K562 (cell line): ENCODE data around the gene MPHOSPH9. TPM values are rescaled to one million over a fixed set of nuclear protein-coding genes. Genes with fewer than 3 reads are reported as not detected.

Experiments
- BMI1 ChIP-seq: fragments of 150-350 bp; IDR thresholded peaks from 2 replicates; pipeline ENCODE4 v1.6.1; 2014; ENCODE audit warnings: low read length
- NBN ChIP-seq: fragments of 450-650 bp; IDR thresholded peaks from 2 replicates; pipeline ENCODE4 v1.6.1; 2016; ENCODE audit warnings: low read depth, mild to moderate bottlenecking
- NFE2 ChIP-seq: IDR thresholded peaks from 2 replicates; pipeline ENCODE4 v1.6.1; 2014; ENCODE audit warnings: antibody characterized with exemption, low read depth
- PTBP1 ChIP-seq: fragments of 200-400 bp; formaldehyde crosslinking; IDR thresholded peaks from 2 replicates; pipeline ENCODE4 v1.6.1; 2017; ENCODE audit warnings: low read depth, low read length
- RBM14 ChIP-seq: fragments of 200-400 bp; formaldehyde crosslinking; IDR thresholded peaks from 2 replicates; pipeline ENCODE4 v1.6.1; 2018; ENCODE audit warnings: low read depth, mild to moderate bottlenecking, low read length, moderate library complexity, borderline replicate concordance; ENCODE audit not compliant: insufficient read depth
- ZFP36 ChIP-seq: fragments of 150-350 bp; IDR thresholded peaks from 2 replicates; pipeline ENCODE4 v1.6.1; 2018; ENCODE audit warnings: low read length, low read depth; ENCODE audit not compliant: partially characterized antibody
- ZNF23 ChIP-seq: fragments of 250-450 bp; sonication (Bioruptor Pico); IDR thresholded peaks from 2 replicates; pipeline ENCODE4 v1.4.0; 2020; ENCODE audit warnings: mild to moderate bottlenecking
- ZNF766 ChIP-seq: fragments of 200-800 bp; sonication (Bioruptor generic); conservative IDR thresholded peaks from 2 replicates; pipeline ENCODE4 v1.6.1; 2016; ENCODE audit warnings: missing genetic modification characterization, missing compliant biosample characterization
- polyA plus RNA-seq, 8 experiments: library from polyadenylated mRNA; depleted of rRNA in 4 of 8; stranded (reverse) in 5 of 8; unstranded in 3 of 8; fragments of >200 nt; fragmentation: Nextera tagmentation in 2 of 8; fragmentation: Illumina TruSeq in 1 of 8; extraction: Ambion mirVana in 2 of 8; extraction: Trizol in 1 of 8; gene quantifications; 2 replicates each; pipeline versions ENCODE4 v1.2.1 to v1.2.3, GENCODE V29; 2011 to 2014; ENCODE audit warnings: inconsistent platforms in 1 of 8, missing spikeins in 1 of 8
- total RNA-seq, 7 experiments: library from RNA; depleted of rRNA in 6 of 7; stranded (reverse); fragments of >200 nt in 6 of 7; fragmentation: Illumina TruSeq in 2 of 7; extraction: Trizol in 2 of 7; gene quantifications; 2 replicates each; pipeline versions ENCODE4 v1.2.1 to v1.2.3, GENCODE V29; 2011 to 2021; ENCODE audit warnings: low replicate concordance in 1 of 7
- TF ChIP-seq, protein P1 (sequence below): sonication (generic); formaldehyde crosslinking; IDR thresholded peaks from 2 replicates; pipeline ENCODE4 v1.8.1; 2022; ENCODE audit warnings: missing genetic modification reagents
- TF ChIP-seq, protein P2 (sequence below): sonication (generic); formaldehyde crosslinking; IDR thresholded peaks from 2 replicates; pipeline ENCODE4 v1.8.1; 2023; ENCODE audit warnings: mild to moderate bottlenecking, missing genetic modification reagents
- TF ChIP-seq, protein P3 (sequence below): sonication (generic); formaldehyde crosslinking; IDR thresholded peaks from 2 replicates; pipeline ENCODE4 v1.8.0; 2022; ENCODE audit warnings: mild to moderate bottlenecking, low read depth, missing genetic modification reagents
- TF ChIP-seq, protein P4 (sequence below): fragments of 200-600 bp; sonication (generic); IDR thresholded peaks from one replicate; pipeline ENCODE4 v1.6.1; 2012; ENCODE audit warnings: mild to moderate bottlenecking, low read depth, low read length, inconsistent platforms

The MPHOSPH9 gene
- total and polyA plus RNA-seq, 9 of the 15 experiments (the other 6 are each of a cell fraction or from before 2014, with no cell fraction given) = 14.2 to 103 (median 54.5) TPM

DNA sequence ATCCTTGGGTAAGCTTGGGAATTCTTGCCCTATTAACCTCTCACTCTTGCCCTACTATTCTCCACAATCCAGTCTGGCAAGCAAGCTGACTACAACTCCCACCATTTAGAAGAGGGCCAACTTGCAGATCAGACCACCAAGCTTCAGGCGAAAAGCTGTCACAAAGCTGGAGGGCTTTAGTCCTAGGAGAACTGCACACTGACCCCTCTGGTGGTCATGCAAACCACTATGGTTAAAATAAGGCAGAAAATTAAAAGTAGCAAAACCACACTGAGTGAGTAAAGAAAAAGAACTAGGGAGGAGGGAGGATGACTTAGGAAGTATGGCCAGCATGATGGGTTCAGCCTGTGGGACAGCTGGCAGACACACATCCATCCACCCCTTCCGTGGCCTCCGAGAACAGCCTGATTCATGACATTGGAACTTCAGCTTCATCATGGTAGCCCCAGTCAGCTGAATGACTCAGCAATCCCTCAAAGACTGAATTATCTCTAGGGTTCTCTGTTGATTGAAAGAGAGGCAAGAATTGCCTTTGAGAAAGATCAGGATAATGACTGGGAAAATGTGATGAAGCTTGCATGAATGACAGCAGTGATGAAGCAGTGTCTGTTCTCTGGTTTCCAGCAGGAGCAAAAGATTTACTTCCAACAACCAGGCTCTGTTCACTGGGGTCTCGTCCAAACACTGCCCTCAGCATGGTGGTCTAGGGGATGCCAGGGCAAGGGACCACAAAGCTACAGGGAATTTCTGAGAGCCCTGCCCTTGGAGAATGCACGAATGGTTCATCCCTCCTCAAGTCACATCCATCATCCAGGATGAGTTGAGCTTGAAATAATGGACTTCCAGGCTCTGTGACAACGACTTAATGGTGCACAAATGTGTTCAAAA lies 106.4 kb downstream of the MPHOSPH9 start (continued):
- no peak for TF ChIP-seq ZFP36
- TF ChIP-seq RBM14 = no peak
- TF ChIP-seq, protein P1, sequence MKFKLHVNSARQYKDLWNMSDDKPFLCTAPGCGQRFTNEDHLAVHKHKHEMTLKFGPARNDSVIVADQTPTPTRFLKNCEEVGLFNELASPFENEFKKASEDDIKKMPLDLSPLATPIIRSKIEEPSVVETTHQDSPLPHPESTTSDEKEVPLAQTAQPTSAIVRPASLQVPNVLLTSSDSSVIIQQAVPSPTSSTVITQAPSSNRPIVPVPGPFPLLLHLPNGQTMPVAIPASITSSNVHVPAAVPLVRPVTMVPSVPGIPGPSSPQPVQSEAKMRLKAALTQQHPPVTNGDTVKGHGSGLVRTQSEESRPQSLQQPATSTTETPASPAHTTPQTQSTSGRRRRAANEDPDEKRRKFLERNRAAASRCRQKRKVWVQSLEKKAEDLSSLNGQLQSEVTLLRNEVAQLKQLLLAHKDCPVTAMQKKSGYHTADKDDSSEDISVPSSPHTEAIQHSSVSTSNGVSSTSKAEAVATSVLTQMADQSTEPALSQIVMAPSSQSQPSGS (CRISPR knock-in tag) = no peak
- peak; percentile 88 for TF ChIP-seq NBN
- TF ChIP-seq ZNF23 (CRISPR knock-in tag) = no peak
- TF ChIP-seq ZNF766 (CRISPR knock-in tag) = peak; percentile 14; the same call in 1 of the 2 replicates
- TF ChIP-seq, protein P2, sequence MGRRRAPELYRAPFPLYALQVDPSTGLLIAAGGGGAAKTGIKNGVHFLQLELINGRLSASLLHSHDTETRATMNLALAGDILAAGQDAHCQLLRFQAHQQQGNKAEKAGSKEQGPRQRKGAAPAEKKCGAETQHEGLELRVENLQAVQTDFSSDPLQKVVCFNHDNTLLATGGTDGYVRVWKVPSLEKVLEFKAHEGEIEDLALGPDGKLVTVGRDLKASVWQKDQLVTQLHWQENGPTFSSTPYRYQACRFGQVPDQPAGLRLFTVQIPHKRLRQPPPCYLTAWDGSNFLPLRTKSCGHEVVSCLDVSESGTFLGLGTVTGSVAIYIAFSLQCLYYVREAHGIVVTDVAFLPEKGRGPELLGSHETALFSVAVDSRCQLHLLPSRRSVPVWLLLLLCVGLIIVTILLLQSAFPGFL (CRISPR knock-in tag) = no peak
- TF ChIP-seq, protein P3, sequence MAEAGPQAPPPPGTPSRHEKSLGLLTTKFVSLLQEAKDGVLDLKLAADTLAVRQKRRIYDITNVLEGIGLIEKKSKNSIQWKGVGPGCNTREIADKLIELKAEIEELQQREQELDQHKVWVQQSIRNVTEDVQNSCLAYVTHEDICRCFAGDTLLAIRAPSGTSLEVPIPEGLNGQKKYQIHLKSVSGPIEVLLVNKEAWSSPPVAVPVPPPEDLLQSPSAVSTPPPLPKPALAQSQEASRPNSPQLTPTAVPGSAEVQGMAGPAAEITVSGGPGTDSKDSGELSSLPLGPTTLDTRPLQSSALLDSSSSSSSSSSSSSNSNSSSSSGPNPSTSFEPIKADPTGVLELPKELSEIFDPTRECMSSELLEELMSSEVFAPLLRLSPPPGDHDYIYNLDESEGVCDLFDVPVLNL (CRISPR knock-in tag) = no peak
- no peak for TF ChIP-seq PTBP1
- TF ChIP-seq, protein P4, sequence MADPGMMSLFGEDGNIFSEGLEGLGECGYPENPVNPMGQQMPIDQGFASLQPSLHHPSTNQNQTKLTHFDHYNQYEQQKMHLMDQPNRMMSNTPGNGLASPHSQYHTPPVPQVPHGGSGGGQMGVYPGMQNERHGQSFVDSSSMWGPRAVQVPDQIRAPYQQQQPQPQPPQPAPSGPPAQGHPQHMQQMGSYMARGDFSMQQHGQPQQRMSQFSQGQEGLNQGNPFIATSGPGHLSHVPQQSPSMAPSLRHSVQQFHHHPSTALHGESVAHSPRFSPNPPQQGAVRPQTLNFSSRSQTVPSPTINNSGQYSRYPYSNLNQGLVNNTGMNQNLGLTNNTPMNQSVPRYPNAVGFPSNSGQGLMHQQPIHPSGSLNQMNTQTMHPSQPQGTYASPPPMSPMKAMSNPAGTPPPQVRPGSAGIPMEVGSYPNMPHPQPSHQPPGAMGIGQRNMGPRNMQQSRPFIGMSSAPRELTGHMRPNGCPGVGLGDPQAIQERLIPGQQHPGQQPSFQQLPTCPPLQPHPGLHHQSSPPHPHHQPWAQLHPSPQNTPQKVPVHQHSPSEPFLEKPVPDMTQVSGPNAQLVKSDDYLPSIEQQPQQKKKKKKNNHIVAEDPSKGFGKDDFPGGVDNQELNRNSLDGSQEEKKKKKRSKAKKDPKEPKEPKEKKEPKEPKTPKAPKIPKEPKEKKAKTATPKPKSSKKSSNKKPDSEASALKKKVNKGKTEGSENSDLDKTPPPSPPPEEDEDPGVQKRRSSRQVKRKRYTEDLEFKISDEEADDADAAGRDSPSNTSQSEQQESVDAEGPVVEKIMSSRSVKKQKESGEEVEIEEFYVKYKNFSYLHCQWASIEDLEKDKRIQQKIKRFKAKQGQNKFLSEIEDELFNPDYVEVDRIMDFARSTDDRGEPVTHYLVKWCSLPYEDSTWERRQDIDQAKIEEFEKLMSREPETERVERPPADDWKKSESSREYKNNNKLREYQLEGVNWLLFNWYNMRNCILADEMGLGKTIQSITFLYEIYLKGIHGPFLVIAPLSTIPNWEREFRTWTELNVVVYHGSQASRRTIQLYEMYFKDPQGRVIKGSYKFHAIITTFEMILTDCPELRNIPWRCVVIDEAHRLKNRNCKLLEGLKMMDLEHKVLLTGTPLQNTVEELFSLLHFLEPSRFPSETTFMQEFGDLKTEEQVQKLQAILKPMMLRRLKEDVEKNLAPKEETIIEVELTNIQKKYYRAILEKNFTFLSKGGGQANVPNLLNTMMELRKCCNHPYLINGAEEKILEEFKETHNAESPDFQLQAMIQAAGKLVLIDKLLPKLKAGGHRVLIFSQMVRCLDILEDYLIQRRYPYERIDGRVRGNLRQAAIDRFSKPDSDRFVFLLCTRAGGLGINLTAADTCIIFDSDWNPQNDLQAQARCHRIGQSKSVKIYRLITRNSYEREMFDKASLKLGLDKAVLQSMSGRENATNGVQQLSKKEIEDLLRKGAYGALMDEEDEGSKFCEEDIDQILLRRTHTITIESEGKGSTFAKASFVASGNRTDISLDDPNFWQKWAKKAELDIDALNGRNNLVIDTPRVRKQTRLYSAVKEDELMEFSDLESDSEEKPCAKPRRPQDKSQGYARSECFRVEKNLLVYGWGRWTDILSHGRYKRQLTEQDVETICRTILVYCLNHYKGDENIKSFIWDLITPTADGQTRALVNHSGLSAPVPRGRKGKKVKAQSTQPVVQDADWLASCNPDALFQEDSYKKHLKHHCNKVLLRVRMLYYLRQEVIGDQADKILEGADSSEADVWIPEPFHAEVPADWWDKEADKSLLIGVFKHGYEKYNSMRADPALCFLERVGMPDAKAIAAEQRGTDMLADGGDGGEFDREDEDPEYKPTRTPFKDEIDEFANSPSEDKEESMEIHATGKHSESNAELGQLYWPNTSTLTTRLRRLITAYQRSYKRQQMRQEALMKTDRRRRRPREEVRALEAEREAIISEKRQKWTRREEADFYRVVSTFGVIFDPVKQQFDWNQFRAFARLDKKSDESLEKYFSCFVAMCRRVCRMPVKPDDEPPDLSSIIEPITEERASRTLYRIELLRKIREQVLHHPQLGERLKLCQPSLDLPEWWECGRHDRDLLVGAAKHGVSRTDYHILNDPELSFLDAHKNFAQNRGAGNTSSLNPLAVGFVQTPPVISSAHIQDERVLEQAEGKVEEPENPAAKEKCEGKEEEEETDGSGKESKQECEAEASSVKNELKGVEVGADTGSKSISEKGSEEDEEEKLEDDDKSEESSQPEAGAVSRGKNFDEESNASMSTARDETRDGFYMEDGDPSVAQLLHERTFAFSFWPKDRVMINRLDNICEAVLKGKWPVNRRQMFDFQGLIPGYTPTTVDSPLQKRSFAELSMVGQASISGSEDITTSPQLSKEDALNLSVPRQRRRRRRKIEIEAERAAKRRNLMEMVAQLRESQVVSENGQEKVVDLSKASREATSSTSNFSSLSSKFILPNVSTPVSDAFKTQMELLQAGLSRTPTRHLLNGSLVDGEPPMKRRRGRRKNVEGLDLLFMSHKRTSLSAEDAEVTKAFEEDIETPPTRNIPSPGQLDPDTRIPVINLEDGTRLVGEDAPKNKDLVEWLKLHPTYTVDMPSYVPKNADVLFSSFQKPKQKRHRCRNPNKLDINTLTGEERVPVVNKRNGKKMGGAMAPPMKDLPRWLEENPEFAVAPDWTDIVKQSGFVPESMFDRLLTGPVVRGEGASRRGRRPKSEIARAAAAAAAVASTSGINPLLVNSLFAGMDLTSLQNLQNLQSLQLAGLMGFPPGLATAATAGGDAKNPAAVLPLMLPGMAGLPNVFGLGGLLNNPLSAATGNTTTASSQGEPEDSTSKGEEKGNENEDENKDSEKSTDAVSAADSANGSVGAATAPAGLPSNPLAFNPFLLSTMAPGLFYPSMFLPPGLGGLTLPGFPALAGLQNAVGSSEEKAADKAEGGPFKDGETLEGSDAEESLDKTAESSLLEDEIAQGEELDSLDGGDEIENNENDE = no peak
- peak; percentile 99 for TF ChIP-seq NFE2
- no peak for TF ChIP-seq BMI1
